Bone marrow (tissue), 2 donors: ENCODE results near the gene IL11.

ENCODE experiments used
- DNase-seq, 2 donors: peaks; one replicate each; lab custom pipeline; 2025; lab: John Stamatoyannopoulos, UW

Gene IL11

DNA sequence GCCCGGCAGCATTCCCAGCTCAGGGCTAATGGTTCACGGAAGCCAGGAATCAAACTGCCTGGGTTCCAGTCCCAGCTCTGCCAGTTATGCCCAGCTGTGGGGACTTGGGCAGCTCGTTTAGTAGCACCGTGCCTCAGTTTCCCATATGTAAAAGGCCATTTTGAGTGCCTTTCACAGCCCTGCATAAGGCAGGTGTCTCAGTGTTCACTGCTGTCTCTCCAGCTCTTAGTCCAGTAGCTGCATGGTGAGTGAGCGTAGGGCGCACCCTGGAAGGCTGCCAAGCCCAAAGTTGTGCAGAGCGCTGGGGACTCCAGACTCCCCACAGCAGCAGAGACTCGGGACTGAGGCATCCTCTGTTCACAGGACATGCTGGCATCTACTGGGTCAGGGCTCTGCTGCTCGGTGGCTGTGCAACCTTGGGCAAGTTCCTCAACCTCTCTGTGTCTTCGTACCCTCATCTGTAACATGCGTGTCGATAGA is 21.0 kb upstream of the IL11 start:
- DNase-seq: no peak

- DNase-seq: no peak
Observed at GRCh38 chr19:55390461-55390880, 20.2 kb upstream of the IL11 start.

DNA sequence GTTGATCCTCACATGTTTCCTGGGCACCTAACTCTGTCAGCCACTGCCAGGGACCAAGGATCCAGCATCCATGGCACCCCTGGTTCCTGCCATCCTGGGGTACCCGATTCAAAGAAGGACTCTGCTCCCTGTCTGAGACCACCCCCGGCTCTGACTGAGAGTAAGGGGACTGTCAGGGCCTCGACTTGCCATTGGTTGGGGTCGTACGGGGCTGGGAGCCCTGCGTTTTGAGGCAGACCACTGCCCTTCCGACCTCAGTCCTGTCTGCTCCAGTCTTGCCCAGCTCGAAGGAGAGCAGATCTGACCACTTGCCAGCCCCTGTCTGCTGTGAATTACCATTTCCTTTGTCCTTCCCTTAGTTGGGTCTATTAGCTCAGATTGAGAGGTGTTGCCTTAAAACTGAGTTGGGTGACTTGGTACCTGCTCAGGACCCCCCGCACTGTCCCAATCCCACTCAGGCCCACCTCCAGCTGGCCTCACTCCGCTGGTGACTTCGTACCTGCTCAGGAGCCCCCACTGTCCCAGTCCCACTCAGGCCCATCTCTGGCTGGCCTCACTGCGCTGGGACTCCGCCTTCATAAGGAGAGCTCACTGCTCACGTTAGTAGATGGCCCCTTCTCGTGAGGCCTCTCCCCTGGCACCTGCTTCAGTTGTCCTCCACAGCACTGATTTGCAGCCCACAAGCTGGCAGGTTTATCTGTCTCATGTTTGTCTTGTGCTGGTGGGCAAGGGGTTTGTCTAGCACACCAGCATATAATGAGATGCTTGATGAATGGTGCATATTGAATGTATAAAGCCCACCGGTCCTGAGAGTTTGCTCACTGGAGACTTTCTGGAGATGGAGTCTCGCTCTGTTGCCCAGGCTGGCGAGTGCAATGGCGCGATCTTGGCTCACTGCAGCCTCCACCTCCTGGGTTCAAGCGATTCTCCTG is 19.4 kb upstream of the IL11 start:
- DNase-seq: no peak

DNA sequence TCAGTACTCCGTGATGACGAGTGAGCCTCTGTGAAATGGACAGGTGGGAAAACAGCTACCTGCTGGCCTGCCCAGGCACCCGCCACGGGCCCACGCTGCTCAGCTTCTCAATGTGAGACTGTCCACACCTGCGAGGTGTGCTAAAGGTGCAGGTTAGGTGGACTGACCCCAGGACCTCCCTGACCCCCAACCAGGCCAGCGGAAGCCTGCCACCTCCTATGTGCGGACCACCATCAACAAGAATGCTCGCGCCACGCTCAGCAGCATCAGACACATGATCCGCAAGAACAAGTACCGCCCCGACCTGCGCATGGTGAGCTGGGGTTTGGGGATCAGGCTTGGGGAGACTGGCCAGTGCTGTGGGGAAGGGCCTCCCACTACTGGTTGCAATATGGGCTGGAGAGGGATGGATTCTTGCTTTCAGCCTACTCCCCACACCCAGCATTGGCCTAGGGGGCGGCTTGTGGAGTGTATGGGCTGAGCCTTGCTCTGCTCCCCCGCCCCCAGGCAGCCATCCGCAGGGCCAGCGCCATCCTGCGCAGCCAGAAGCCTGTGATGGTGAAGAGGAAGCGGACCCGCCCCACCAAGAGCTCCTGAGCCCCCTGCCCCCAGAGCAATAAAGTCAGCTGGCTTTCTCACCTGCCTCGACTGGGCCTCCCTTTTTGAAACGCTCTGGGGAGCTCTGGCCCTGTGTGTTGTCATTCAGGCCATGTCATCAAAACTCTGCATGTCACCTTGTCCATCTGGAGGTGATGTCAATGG is 17.7 kb upstream of the IL11 start:
- DNase-seq: no peak

GRCh38 chr19:55386493-55386971 is 16.3 kb upstream of the IL11 start:
- no peak for DNase-seq

DNA sequence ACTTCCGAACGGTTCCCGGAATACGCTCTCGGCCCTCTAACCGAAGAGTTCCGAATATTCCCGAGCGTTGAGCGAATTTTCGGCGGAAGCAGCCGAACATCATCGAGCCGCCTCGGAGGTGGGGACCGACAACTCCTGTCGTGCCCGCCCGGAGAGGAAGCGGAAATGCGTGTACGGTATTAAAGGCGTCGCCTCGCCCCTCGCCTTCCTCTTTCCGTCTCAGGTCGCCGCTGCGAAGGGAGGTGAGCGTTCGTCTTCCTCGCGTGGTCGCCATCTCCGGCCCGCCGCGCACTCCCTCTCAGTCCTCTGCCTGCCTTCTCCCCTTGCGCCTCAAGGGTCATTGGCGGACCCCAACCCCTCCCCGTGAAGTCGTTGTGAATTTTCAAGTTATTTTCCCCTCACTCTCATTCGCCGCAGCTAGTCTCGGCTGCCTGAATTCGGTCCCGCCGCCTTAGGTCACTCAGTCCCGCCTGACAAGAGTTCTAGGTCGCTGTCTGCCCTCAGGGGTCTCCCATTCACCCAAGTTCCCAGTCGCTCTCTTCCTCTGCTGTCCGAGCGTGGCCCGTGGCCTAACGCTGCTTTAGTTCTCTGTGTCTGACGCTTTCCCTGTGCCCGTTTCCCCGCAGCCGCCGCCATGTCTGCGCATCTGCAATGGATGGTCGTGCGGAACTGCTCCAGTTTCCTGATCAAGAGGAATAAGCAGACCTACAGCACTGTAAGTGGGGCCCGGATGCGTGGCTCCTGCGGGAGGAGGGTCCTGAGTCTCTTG is 15.6 kb upstream of the IL11 start, which contains the start of gene RPL28:
Gene RPL28, plus strand, starts transcription at position 209 of the 769 bp plus-strand sequence. Its CDS starts 426 bp downstream, at position 635.
- peak; percentile 94 to 97 for DNase-seq

DNA sequence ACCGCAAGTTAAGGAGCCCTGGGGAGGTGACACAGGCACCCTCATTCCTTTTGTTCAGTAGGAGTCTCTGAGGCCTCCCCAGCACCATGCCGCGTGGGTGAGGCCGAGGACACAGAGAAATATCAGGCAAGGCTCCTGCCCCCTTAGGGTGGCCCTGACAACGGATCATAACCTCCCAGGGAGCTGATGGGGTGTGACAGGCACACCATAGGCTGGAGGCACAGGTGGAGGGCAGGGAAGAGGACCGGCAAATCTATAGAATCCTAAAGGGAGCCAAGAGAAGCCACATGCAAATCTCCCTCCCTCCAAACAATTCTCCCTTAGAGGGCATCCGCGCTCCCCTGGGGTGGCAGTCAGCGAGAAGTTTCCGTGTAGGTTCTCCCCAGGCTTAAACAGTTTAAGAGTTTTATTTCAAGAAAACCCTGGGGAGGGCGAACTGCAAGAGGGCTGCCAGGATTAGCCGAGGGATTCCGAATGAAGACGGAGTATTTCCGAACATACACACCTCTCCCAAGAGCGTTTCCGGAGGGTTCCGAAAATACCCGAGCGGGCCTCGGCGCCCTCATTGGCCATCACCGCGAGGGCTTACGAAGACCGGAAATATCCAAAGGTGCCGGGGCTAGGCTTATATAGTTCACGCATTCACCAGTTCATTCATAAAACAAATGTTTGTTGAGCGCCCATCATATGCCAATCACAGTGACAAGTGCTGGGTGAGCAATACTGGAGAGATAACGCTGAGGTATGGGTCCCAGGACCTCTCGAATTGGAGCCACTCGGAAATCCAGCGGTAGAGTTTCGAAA is 14.9 kb upstream of the IL11 start:
- DNase-seq: peak; percentile 93 to 97

- peak in 1 of 2 donors; percentile 31 for DNase-seq
Observed at GRCh38 chr19:55384131-55384919, 14.1 kb upstream of the IL11 start, which contains the start of gene TMEM238. TMEM238 (minus strand) TSS chr19:55384292; CDS start chr19:55384259, 33 bp downstream.

- no peak for DNase-seq
Observed at GRCh38 chr19:55383279-55384130, 13.2 kb upstream of the IL11 start.

GRCh38 chr19:55382522-55383054 is 12.3 kb upstream of the IL11 start:
- DNase-seq: no peak

DNA sequence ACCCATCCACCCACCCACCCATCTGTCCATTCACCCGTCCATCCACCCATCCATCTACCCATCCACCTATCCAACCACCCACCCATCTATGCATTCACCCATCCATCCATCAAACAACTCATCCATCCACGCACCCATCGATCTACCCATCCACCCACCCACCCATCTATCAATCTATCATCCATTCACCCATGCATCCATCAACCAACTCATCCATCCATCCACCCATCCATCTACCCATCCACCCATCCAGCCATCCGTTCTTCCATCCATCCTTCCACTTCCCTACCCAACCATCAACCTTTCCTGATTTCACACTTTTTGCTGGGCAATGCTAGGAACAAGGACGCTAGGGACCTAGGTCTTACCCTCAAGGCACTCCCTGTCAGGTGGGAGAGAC is 11.8 kb upstream of the IL11 start:
- DNase-seq: no peak

- no peak for DNase-seq
Observed at GRCh38 chr19:55379174-55379573, 8.9 kb upstream of the IL11 start.

GRCh38 chr19:55377356-55378131 is 7.3 kb upstream of the IL11 start:
- no peak for DNase-seq

GRCh38 chr19:55376241-55376933 is 6.1 kb upstream of the IL11 start, which contains the start of gene TMEM190:
TMEM190 (plus strand) TSS chr19:55376826; CDS start chr19:55376854, 28 bp downstream.
- DNase-seq: no peak

DNA sequence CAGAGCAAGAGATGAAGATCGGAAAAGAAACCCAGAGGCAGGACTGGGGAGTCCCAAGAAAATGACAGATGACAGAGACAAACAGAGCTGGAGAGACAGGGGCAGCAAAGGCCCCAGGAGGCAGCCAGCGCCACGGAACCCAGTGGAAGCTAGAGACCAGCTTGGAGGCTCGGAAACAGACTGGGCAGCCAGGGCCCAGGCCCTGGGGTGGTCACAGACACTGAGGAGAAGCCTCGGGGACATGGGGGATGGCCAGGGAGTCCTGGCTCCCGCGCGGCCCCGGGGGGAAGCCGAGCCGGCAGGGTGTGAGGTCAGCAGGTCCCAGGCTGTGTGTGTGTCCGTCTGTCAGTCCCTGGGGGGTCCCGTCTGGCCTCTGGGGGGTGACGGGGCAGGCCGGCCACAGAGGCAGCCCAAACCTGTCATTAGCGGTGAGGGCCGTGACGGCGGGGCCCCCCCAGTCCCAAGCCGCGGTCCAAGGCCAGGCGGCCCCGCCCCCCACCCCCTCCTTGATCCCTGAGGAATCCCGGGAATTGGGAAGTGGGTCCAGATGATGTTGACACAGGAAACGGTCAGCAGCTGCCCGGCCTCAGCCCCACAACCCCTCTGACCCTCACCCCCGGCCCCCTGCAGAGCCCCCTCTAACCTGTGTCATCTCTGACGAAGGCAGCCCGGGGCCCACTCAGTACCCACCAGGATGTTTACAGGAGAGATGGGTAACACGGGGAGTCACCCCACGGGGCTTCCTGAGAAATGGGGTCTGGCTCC is 3.9 kb upstream of the IL11 start:
- DNase-seq: no peak

DNA sequence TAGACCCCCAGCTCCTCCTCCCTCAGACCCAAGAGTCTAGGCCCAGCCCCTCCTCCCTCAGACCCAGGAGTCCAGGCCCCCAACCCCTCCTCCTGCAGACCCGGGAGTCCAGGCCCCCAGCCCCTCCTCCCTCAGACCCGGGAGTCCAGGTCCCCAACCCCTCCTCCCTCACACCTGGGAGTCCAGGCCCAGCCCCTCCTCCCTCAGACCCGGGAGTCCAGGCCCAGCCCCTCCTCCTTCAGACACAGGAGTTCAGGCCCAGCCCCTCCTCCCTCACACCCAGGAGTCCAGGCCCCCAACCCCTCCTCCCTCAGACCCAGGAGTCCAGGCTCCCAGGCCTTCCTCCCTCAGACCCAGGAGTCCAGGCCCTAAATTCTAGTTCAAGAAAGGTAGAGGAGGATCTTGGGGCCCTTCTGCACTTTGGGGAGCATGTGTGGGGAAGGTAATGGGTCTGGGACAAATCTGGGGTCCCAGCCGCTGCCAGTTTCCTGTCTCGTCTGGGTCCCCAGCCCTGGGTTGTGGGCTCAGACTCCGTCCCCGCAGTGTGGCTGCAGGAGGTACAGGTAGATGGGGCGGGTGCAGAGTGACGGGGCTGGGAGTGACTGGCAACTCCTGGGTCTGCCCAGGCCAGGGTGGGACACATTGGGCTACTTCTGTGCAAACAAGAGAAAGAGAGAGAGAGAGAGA is 3.2 kb upstream of the IL11 start:
- no peak for DNase-seq
